HK-2 (cell line): Measurements from ENCODE around the gene UNC79.

ENCODE experiments used
- DNase-seq: peaks from one replicate; pipeline ENCODE4 v3.0.0-alpha.2; 2018; ENCODE audit not compliant: unreplicated experiment

The UNC79 gene

DNA sequence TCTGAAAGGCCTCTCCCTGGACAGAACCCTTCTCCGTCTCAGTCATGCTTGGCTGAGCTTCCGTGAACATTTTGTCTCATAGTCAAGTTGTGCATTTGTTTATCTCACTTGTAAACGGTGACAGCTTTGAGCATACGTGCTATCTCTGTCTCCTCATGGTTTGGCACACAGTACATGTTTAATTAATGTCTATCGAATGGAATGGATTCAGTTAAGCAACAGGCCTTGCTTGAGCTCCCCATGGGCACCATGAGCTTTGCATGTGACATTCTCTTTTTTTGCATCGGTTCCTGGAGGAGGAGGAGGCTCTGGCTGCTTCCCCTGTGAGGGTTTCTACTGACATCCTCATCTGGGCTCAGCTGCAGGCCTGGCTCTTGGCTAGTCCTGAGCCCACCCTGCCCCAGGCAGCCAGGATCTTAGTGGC lies 277.6 kb downstream of the UNC79 start:
- no peak for DNase-seq

DNA sequence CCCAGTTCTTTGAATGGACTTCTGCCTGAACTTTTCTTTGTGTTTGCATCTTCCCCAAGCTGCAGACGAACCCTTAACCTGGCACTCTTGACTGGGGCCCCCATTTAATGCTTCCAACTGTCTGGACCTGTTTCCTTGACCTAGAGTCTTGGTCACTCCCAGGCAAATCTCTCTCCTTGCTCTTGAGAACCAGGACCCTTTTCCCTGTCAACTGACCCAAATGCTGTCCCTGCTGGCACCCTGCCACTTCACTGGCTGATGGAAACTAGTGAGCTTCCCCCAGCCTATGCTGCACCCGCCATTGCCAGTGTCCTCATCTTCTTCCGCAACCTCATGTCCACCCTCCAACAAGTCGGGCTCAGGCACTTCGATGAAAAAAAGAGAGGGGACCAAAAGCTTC lies 278.1 kb downstream of the UNC79 start:
- no peak for DNase-seq

DNA sequence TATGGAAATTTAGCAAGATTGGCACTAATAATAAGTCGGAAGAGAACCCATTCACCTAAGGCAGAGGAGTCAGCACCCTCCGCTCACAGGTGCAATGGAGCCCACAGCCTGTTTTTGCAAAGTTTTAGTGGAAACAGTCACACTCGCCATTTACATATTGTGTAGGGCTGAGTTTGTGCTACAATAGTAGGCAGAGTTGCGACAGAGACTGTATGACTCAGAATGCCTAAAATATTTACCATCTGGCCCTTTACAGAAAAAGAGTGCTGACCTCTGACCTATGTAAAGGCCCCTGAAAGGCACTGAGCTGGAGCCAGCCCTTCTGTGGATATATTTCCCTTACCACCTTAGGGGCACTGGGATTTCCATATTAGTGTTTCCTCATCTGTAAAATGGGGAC lies 278.5 kb downstream of the UNC79 start:
- no peak for DNase-seq

DNA sequence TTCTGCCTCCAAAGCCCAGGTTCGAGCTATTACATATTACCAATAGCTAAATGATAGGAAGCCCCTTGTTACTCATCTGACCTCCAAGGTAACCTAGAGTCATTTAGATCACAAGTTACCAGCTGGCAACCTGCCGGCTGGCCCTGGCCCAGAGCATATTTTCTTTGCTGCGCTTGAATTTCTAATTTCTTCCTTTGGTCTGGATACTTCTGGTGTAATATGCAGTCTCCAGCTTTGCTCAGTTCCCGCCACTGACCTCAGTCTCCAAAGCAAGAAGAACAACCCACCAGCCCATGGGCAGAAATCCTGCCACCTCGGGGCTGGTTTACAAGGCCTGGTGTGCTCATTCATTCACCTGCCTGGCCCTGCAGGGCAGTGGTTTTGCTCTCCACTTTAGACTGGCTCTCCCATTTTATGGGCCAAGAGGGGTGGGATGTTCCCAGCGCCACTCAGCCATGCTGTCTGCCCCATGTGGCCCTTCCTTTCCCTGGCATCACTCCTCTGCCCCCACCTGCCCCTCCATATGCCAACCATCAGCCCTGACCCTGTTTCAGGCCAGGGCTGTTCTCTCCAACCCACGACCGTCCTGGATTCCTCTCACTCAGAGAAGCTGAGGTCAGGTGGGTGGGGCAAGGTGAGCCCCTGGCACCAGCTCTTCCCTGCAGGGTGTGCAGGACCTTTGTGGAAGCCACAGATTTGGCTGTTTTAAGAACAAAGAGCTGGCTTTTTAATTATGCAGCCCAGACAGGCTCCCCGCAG lies 281.5 kb downstream of the UNC79 start:
- no peak for DNase-seq

DNA sequence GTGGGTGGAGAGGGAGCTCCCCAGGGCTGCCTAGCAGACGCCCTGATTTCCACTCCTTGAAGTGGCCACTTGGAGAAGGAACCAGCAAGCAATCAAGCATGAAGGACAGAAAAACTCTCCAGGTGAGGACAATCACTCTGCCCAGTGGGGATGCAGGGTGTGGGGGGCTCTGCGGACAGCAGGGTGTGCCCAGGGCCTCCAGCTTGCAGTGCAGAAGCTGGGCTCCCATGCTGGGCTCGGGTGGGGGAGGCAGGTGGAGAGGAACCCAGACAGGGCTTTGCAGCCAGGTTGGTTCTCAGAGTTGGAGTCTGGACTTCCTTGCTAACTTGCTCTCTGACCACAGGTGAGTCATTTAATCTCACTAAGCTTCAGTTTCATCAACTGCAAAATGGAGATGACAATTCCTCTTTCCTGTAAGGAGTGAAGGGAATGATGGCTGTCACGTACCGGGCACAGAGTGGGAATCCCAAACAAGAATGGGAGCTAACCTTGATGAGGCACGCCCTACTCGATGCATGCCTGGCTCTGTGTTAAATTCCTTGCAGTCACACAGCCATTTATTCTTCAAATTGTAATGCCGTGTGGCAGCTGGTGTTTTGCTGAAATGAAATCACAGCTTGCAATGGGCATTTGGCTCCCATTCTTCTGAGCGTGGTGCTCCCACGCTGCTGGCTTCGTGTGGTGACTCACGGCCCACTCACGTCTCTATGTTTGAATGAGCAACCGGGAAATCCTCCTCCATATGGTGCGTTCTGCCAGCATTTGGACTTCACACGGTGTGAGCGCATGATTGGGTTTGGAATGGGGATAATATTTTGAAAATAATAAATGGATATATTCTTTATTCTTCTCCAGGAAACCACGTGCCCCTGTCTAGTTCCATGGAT lies 282.3 kb downstream of the UNC79 start:
- DNase-seq = no peak

DNA sequence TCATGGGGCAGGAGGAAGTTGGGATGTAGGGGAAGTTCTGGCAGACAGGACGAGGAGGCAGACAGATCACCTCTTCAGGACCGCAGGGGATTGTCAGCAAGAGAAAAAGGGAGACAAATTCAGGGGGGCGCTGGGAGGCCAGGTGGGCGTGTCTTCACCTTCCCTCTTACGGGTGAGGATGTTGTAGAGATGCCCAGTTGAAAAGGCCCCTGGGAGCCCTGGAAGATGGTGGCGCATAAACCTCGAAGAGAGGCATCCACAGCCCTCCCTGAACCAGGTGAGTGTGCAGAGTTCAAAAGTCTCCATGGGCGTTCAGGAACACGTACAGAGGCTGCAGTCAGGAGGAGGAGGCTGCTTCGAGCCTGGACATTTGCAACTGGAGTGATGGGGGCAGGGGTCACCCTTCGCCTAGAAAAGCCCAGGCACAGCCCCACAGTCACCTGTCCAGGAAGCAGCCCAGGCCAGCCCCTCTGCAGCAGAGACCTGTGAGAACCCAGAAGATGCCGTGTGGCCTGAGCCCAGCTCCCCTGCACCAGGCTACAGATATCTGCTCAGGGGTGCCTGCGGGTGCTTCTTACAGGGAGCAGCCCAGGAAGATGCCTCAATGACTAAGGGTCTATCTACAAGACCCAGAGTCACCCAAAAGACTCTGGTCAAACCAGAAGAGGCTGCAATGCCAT lies 283.1 kb downstream of the UNC79 start:
- no peak for DNase-seq

DNA sequence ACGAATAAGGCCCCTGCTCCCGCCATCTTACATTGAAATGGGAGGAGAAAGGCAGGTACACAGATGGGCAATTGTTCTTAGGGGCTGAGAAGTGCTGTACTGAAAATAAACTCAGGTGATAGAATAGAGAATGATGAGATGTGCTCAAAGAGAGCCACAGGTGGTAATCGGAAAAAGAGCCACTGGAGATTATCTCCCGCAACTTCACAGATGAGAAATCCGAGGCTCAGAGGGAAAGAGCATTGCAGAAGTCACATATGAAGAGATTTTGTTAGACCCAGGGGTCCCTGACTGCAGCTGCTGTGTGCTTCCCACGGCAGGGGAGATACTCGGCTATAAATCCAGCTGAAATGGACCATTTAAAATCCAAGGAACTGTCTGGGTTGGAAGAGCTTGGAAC lies 283.9 kb downstream of the UNC79 start:
- DNase-seq = no peak

DNA sequence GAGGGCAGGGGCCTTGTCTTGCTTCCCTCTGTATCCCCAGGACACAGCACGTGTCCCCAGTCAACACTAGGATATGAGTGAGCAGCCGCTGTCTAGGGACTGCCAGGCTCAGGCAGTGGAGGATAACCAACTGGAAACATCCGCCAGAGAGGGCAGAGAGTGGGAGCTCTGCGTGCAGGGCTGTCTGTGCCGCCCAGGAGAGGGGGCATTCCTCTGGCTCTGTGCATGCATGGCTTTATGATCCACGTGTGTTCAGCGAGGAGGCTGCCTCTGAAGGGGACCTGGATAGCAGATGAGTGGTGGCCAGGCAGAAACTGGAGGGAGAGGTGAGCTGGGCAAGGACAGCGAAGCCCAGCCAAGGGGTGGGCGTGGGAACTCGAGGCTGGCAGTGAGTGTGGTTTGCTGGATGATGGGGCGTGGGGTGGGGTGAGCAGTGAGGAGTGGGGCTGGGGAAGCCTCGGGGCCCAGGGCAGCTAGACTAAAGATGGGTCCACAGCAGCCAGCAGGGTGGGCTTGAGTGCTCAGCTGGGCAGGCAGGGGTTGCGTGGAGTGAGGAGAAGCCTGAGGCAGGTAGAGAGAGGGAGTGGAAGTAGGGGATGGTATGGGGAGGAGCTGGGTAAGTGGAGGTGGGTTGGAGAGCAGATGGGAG lies 284.7 kb downstream of the UNC79 start:
- no peak for DNase-seq

DNA sequence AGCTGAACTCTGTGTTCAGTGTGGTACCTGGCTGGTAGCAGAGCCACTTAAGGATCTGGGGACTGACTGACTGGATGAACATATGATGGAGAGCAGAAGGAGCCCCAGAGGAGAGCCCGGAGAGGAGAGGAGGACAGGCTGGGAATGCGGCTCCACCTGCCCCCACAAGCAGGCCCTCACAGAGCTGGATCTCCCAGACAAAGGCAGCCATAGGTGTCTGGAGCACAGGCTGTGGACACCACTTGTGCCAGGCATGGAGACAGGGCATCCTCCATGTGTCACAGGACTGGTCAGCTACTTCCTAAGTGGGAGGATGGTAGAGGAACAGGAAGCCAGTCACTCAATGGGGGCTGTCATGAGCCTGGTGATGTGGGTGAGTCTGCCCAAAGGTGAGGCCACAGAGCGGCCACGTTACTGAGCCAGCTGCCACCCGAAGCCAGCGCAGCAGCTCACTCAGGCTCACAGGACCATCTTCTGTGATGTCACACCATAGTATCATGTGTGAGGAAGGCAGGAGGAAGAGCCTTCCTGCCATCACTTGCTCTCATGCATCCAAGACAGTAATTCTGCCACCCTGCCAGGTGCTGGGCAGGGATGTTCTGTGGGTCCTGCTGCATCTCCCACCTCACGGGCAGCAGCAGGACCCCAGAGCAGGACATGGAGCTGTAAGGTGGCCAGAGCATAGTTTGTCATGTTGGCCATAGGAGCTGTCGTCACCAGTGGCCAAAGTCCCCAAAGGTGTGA lies 285.4 kb downstream of the UNC79 start:
- DNase-seq = no peak

DNA sequence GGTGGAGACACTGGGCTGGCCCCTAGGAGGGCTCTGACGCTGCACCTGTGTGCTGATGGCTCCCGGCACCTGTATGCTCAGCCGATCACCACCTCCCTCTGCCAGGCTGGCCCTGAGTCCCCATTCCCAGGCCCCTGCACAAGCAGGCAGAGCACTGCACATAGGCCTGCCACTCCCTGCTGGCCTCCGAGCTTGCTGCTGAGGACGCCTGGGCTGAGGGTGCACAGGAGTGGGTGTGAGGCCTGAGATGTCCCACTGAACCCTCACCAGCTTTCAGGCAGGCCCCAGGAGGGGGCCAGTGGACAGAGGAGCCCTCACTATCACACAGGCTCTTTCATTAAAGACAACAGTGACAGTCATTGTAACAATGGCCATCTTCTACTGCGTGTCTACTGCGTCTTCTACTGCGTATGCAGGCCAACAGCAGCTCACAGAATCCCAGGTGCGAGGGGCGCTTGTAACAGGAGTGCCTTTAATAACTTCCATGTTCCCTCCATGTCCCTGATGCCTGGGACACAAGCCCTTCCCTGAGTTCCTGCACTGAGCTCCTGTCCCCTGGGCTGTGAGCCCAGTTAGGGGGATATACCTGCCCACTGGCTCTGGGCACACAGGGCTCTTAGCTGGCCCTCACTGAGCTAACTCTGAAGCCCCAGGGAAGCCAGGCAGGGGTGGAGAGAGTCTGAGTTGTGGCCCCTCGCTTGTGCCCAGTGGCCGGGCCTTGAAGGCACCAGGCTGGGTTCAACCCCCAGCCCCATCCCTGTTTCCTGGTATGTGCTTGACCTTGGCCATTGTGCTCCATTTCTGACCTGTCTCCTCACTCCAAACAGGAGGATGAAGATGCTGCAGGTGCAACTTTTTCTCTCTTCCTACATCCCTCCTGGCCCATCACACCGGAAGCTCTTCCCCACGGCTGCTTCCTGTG lies 286.3 kb downstream of the UNC79 start:
- DNase-seq = no peak

DNA sequence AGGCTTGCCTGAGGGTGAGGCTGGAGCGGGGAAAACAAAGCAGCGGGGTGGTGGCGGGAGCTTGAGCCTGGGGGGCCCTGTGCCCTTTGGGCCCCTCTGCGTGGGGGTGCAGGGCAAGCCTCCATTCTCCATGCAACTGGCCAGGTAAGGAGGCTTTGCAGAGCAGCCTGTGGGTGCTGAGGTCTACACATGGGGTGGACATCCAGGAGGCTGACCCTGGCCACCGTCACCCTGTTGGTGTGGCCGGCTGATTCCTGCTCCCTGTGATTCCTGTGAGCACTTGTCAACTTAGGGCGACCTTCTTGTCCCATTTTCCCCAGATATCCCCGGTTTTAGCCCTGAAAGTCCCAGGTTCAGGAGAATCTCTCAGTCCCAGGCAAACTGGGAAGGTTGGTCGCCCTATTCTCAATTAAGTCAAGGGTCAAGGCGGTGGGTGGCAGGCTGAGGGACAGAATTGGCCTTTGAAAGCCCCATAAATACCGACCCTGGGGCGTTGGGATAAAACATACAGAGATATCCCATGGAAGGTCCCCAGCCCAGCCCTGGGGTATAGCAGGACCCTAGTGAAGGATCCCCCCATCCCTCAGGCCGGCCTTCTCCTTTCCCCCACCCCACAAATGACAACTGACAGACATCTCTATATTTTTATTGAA lies 287.1 kb downstream of the UNC79 start:
- DNase-seq = no peak

DNA sequence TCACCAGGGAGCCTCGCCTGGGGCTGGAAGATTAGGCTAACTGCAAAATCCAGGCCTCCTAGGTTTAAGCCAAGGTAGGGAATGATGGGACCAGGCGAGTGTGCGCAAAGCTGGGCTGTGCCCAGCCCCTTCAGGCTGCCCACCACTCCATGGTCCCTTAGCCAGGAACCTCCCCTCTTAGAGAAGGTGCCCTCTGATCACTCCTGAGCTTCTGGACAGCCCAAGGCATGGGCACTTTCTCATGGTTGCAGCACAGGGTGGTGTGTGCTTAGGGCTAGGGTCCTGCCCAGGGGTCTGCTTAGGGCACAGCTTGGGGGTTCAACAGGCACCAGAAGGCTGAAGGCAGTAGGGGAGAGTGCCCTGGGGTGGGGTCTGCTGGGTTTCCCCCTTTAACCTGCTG lies 288.5 kb downstream of the UNC79 start:
- no peak for DNase-seq

DNA sequence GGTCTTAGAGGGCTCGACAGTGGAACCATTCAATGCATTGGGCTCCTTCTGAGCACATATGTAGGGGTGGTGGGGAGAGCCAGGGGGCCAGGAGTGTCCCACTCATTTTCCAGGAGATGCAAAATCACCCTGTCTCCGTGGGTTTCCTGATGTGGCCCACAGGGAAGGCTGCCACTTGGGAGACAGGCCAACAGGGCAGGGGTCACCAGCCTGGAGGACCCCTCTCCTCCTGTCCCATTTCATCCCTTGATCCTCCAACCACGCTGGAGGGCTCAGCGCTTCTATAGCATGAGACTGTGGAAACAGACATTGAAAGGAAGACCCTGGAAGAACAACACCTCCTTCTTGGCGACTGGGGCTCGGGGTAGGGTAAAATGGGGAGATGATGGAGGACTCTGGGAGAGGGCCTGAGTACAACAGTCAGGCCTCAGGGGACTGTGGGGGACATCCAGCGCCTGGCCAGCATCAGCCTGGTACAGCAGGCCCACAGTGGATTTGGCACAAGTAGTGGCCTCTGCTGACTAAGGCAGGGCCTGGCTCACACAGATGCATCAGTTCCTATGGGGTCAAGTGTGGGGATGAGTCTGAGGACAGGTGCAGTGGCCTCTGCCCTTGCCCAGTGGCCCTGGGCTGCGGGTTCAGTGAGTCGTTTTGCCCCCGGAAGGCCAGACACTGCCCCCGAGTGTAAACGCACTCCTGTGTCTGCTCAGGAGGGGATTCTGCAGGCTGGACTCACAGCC lies 289.5 kb downstream of the UNC79 start:
- DNase-seq = no peak

DNA sequence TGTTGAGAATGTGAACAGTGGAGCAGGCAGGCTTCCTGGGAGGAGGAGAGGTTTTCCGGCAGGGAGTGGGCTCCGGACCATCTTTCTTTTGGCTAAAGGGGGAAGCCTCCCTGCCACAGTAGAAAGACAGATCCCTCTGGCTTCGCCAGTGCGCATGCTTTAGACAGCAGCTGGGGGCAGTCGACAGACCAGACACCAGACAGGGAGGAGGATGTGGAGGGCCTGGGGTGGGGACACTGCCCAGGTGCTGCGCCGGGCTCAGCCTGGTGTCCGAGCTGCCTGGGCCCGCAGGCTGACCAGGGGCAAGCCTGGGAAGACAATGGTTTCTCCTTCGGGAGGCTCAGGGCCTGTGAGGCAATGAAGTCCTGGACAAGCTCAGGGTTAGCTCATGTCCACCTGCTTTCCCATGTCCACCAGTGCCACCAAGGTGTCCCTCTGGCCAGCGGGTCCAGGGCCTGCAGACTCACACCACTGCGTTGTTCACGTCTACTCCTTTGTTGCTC lies 290.3 kb downstream of the UNC79 start:
- DNase-seq = no peak

DNA sequence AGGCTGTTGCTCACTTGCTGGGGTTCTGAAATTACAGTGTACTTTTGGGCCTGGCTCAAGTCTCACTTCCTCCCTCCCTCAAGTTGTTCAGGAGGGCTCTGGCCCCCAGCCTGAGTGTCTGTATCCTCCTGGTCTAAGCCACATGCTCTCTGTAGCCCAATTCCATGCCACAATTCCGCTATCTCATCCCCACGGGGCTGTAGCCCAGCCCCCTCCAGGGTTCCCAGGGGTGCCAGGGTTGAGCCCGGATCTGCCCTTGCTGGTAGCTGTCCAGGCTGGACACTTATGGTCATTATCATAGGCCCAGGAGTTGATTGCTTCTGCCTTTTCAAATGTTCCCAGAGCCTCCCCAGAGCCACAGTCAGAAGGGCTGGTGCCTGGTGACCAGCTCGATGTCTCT lies 292.3 kb downstream of the UNC79 start:
- DNase-seq = no peak

DNA sequence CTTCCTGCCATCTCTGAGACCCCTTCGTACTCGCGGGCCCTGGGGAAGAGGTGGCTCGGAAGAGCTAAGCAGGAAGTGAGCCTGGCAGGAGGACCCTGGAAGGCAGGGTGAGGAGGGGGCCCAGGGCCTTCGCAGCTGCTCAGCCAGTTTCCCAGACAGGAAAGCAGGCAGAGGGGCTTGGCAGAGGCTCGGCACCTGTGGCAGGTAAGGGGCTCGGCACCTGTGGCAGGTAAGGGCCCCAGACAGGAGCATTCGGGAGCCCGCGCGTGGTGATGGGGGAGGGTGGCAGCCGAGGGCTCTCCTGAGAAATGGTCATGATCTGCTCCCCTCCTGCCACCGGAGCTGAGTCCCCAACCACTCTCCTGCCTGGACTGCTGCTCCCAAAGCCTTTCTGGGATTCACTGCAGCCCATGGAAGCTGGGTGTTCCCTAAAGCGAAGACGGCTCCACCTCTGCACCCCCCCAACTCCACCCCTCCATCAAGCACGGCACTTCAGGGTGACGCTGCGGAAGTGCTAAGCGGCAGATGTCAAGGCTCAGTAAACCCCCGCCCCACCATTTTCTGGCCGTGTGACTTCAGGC lies 294.4 kb downstream of the UNC79 start:
- no peak for DNase-seq

DNA sequence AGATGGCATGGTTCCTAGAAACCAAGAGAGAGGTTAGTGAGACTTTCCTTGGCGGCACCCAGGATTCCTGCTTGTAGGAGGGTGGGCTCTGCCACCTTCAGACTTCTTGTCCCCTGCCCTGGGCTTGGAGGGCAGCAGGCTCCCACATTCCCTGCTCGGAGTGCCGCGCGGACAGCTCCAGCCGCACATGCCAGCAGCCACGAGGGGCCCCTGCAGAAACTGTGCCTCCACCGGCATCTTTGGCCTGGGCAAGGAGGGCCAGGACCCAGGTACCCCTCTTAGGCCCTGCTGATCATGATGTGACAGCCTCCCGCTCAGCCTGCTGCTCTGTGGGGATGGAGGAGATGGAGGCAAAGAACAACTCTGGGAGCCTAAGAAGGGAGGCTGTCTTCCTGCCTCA lies 295.3 kb downstream of the UNC79 start:
- no peak for DNase-seq

DNA sequence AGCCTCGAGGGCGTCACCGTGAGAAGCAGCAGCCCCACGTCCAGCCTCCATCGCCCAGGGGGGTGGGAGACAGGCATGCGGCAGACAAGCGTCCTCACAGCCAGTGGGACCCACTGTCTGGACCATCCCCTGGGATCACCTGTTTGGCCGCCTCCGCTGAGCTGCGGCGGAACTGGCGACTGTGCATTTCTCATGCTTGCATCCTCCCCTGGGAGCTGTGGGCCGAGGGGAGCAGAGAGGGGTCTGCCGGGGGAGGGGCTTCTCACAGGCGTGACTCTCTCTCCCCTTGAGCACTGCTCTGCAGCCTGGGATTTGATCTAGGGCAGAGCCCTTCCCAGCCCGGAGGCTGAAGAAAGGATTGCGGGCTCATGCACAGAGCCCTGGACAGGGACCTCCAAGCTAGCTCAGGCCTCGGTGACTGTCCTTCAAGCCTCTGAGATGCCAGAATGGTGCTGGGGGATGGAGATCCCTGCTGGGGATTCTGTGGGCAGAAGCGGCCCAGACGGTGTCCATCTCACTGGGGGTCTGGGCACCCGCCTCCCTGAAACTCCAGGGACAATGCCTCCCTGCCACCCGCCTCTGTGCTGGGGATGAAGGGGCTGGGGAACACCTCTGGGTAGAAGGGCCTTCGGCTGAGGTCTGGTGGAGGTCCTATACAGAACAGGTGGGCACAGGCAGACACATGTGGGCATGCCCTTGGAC lies 296.5 kb downstream of the UNC79 start:
- DNase-seq = no peak
